Lung (tissue), 12 donors: ENCODE measurements around the gene CCPG1. TPM values are rescaled to one million over a fixed set of nuclear protein-coding genes. Genes with fewer than 3 reads are reported as not detected.

Experiments
- ATAC-seq: fragments of 200-7000 bp; cut with Tn5 transposase; one replicate; pipeline ENCODE4 v1.9.1; 2020; ENCODE audit warnings: moderate number of reproducible peaks; ENCODE audit not compliant: insufficient read depth, low FRiP score
- DNase-seq, 3 donors: peaks; one replicate each; pipeline ENCODE4 v3.0.0-alpha.2; 2013 to 2017
- H3K27ac ChIP-seq, 2 donors: one replicate each; pipeline ENCODE4 v1.5.1; 2013; ENCODE audit warnings: mild to moderate bottlenecking in 2 of 2, moderate library complexity in 2 of 2, control low read depth in 1 of 2, inconsistent platforms in 1 of 2, low read depth in 1 of 2, low read length in 1 of 2
- H3K27me3 ChIP-seq, 3 donors: one replicate each; pipeline ENCODE4 v1.5.1; 2013; ENCODE audit warnings: low read length in 2 of 3; ENCODE audit not compliant: control insufficient read depth in 3 of 3, insufficient read depth in 3 of 3
- H3K36me3 ChIP-seq, 4 donors: one replicate each; pipeline ENCODE4 v1.5.1; 2013; ENCODE audit warnings: low read length in 4 of 4, mild to moderate bottlenecking in 1 of 4, moderate library complexity in 1 of 4; ENCODE audit not compliant: control insufficient read depth in 4 of 4, insufficient read depth in 4 of 4
- H3K4me1 ChIP-seq, 5 donors: one replicate each; pipeline ENCODE4 v1.5.1; 2013; ENCODE audit warnings: low read length in 5 of 5, mild to moderate bottlenecking in 2 of 5, moderate library complexity in 1 of 5; ENCODE audit not compliant: control insufficient read depth in 5 of 5, insufficient read depth in 5 of 5
- H3K4me3 ChIP-seq: one replicate; pipeline ENCODE4 v1.5.1; 2013; ENCODE audit warnings: mild to moderate bottlenecking, control low read depth, moderate library complexity
- H3K9ac ChIP-seq, 2 donors: one replicate each; pipeline ENCODE4 v1.5.1; 2013; ENCODE audit warnings: low read length in 2 of 2, control low read depth in 1 of 2; ENCODE audit not compliant: insufficient read depth in 1 of 2
- H3K9me3 ChIP-seq, 4 donors: one replicate each; pipeline ENCODE4 v1.5.1; 2013; ENCODE audit warnings: low read length in 3 of 4, mild to moderate bottlenecking in 1 of 4, moderate library complexity in 1 of 4; ENCODE audit not compliant: control insufficient read depth in 4 of 4, insufficient read depth in 3 of 4
- WGBS, 2 donors: extraction: QIAGEN DNeasy Blood & Tissue Kit; methylation state at CpG; one replicate each; pipeline ENCODE4 v1.1.7; 2013; 5-methylcytosine and 5-hydroxymethylcytosine counted together
- polyA plus RNA-seq, 2 donors: library from polyadenylated mRNA; stranded (reverse); fragments of 200-250 nt; gene quantifications; one replicate each; pipeline ENCODE4 v1.2.1, GENCODE V29; 2013
- total RNA-seq, 2 donors: library from RNA; depleted of rRNA in 1 of 2; stranded (reverse); fragments of >200 nt in 1 of 2; gene quantifications; one replicate each; pipeline ENCODE4 v1.2.1, GENCODE V29; 2014 to 2021
- TF ChIP-seq, protein P1 (sequence below): IDR thresholded peaks from 2 replicates; pipeline ENCODE4 v1.5.1; 2012; ENCODE audit warnings: mild to moderate bottlenecking; ENCODE audit errors: control extremely low read depth, extremely low read depth
- donor health status: control.
- donor health status: control.
- donor health status: Bipolar disorder and iron deficiency.
- donor health status: healthy.
- donor health status: DM: yes; HTN: yes; CAD: no.

CCPG1 gene
- total and polyA plus RNA-seq, 4 donors, result 24.0 to 75.0 (median 53.8) TPM

DNA sequence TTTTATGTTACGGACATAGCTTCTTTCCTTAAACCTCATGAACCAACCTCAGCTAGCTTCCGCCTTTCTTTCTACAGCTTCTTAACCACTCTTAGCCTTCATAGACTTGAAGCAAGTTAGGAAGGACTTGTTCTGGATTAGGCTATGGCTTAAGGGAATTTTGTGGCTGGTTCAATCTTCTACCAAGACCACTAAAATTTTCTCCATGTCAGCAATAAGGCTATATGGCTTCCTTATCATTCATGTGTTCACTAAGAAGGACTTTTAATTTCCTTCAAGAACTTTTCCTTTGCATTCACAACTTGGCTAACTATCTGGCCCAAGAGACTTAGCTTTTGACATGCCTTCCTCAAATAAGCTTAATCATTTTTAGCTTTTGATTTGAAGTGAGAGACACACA is 24.5 kb downstream of the CCPG1 start:
- WGBS, 2 donors, result 96 to 100% methylated on average over 2 of the region's 2 CpGs
- Histone ChIP-seq H3K9ac (no peak overlapping the region), H3K4me3 (no peak overlapping the region), H3K27me3 (no peaks in the 10 kb centered on the region), H3K9me3 (no peaks in the 10 kb centered on the region), H3K27ac (no peak overlapping the region), H3K4me1 (no peaks in the 10 kb centered on the region), H3K36me3 (peaks cover 2 to 20% (median 11%) of the 10 kb centered on the region in 4 donors)
- no peak for ATAC-seq
- no peak for DNase-seq
- TF ChIP-seq, protein P1, sequence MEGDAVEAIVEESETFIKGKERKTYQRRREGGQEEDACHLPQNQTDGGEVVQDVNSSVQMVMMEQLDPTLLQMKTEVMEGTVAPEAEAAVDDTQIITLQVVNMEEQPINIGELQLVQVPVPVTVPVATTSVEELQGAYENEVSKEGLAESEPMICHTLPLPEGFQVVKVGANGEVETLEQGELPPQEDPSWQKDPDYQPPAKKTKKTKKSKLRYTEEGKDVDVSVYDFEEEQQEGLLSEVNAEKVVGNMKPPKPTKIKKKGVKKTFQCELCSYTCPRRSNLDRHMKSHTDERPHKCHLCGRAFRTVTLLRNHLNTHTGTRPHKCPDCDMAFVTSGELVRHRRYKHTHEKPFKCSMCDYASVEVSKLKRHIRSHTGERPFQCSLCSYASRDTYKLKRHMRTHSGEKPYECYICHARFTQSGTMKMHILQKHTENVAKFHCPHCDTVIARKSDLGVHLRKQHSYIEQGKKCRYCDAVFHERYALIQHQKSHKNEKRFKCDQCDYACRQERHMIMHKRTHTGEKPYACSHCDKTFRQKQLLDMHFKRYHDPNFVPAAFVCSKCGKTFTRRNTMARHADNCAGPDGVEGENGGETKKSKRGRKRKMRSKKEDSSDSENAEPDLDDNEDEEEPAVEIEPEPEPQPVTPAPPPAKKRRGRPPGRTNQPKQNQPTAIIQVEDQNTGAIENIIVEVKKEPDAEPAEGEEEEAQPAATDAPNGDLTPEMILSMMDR, result no peak

- TF ChIP-seq, protein P1, result no peak
- no peak overlapping the region for H3K9ac ChIP-seq
- H3K36me3 ChIP-seq, result peaks cover 0 to 23% (median 11%) of the 10 kb centered on the region in 4 donors
- H3K4me3 ChIP-seq, result no peak overlapping the region
- no peak for DNase-seq
- no peaks in the 10 kb centered on the region for H3K9me3 ChIP-seq
- no peaks in the 10 kb centered on the region for H3K4me1 ChIP-seq
- ATAC-seq, result no peak
- no peaks in the 10 kb centered on the region for H3K27me3 ChIP-seq
- no peak overlapping the region for H3K27ac ChIP-seq
These were observed 26.6 kb downstream of the CCPG1 start for GRCh38 chr15:55381595-55381994.

DNA sequence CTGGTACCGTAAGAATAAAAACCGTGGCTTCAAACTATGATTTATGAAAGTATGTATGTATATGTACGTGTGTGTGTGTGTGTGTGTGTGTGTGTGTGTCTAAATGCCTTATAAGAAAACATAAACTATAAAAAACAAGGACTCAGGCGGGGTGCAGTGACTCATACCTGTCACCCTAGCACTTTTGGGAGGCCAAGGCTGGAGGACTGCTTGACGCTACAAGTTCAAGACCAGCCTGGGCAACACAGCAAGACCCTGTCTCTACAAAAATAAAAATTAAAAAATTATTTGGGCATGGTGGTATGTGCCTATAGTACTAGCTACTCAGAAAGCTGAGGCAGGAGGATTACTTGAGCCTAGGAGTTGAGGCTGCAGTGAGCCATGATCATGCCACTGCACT is 29.1 kb downstream of the CCPG1 start:
- Histone ChIP-seq H3K36me3 (peaks cover 0 to 31% (median 14%) of the 10 kb centered on the region in 4 donors), H3K4me3 (no peak overlapping the region), H3K27ac (no peak overlapping the region), H3K9ac (no peak overlapping the region), H3K27me3 (no peaks in the 10 kb centered on the region), H3K9me3 (no peaks in the 10 kb centered on the region), H3K4me1 (no peaks in the 10 kb centered on the region)
- ATAC-seq, result no peak
- WGBS, 2 donors, result 94% methylated on average over 5 of the region's 5 CpGs
- no peak for DNase-seq
- TF ChIP-seq, protein P1, result no peak
